ENCODE data around the gene COL20A1. TPM values are rescaled to one million over a fixed set of nuclear protein-coding genes. Genes with fewer than 3 reads are reported as not detected.

COL20A1 gene
- total RNA-seq, 6 experiments from 2014 or later = 0.02 TPM; not detected in 5

GRCh38 chr20:63284083-63284440 is 8.9 kb upstream of the COL20A1 start:
- H3K27ac Mint-ChIP-seq = no peak overlapping the region
- no peaks in the 10 kb centered on the region for H3K4me1 Mint-ChIP-seq (ENCODE audit: low read depth)
- no peaks in the 10 kb centered on the region for H3K9me3 Mint-ChIP-seq
- no peaks in the 10 kb centered on the region; the same call in 1 of the 2 replicates for H3K36me3 Mint-ChIP-seq (ENCODE audit: low read depth)
- no peak for DNase-seq
- H3K27me3 Mint-ChIP-seq (ENCODE audit: insufficient read depth) = peaks cover 2% of the 10 kb centered on the region
- TF ChIP-seq CTCF (IDR thresholded peaks at IDR 0.05) = no peak
- H3K4me3 Mint-ChIP-seq = no peak overlapping the region

DNA sequence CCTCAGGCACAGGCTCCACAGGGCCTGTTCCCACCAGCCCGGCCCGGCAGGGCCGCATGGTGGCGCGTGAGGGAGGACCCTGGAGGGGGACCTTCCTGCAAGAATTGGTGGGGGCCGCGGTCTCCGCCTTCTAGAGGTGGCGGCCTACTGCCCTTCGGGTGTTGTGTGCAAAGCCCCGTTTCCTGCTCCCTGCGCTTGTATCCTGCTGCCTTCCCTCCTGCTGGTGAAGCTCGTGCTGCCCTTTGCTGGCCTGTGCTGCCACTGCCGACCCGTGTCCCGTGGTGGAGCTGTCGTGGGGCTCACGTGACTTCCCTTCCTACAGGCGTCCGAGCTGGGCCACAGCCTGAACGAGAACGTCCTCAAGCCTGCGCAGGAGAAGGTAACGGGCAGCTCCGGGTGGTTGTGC is 8.4 kb upstream of the COL20A1 start:
- Mint-ChIP-seq H3K27me3 (ENCODE audit: insufficient read depth) (peaks cover 2% of the 10 kb centered on the region), H3K4me3 (no peak overlapping the region; the same call in 1 of the 2 replicates), H3K4me1 (ENCODE audit: low read depth) (no peaks in the 10 kb centered on the region), H3K36me3 (ENCODE audit: low read depth) (no peaks in the 10 kb centered on the region; the same call in 1 of the 2 replicates), H3K9me3 (no peaks in the 10 kb centered on the region), H3K27ac (no peak overlapping the region)
- TF ChIP-seq CTCF (IDR thresholded peaks at IDR 0.05) = no peak
- no peak for DNase-seq

- no peak for DNase-seq
- peaks cover 2% of the 10 kb centered on the region for H3K27me3 Mint-ChIP-seq (ENCODE audit: insufficient read depth)
These were observed 7.9 kb upstream of the COL20A1 start for GRCh38 chr20:63284981-63285524.

DNA sequence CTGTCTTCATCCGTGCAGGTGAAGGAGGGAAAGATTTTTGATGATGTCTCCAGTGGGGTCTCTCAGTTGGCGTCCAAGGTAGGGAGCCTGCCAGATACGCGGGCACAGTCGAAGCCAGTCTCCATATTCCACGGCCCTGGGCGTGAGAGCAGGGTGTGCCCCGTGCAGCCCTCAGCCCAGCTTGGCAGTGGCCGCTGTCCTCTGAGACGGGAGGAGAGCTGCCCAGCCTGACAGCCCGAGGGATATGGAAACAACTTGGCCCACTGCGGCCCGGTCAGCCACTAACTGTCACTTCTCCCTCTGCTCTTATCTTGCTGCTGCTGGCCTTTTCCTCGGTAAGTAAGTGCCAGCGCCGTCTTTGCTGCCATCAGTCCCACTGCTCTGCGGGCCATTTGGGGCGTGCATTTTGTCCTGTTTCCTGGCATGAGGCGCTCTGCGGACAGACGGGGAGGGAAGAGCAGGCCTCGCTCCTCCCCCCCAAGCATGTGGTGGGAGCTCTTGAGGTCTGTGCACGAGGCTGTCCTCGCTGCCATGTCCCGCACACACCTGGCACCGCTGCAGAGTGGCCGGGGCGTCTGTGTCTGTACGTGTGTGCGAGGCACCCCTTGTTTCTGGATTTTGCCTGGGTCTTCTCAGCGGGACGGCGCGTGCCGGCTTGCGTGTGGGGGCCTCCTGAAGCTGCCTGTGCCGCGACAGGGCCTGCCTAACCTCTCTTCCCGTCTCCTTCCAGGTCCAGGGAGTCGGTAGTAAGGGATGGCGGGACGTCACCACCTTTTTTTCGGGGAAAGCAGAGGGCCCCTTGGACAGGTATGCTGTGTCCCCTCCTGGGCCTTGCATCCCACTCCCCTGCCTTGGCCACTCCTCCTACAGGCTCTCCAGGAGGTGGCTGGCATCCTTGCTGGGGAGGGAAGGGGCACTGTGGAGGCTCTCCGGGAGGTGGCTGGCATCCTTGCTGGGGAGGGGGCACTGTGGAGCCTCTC is 7.1 kb upstream of the COL20A1 start:
- Mint-ChIP-seq H3K9me3 (no peaks in the 10 kb centered on the region), H3K36me3 (ENCODE audit: low read depth) (no peaks in the 10 kb centered on the region; the same call in 1 of the 2 replicates), H3K4me1 (ENCODE audit: low read depth) (no peaks in the 10 kb centered on the region), H3K27ac (no peak overlapping the region), H3K27me3 (ENCODE audit: insufficient read depth) (peaks cover 2% of the 10 kb centered on the region), H3K4me3 (no peak overlapping the region; the same call in 1 of the 2 replicates)
- DNase-seq = no peak
- no peak for TF ChIP-seq CTCF (IDR thresholded peaks at IDR 0.05)

More at GRCh38 chr20:63284981-63285524, 7.9 kb upstream of the COL20A1 start:
- H3K27ac Mint-ChIP-seq = no peak overlapping the region
- TF ChIP-seq CTCF (IDR thresholded peaks at IDR 0.05) = no peak
- no peak overlapping the region for H3K4me3 Mint-ChIP-seq
- no peaks in the 10 kb centered on the region for H3K4me1 Mint-ChIP-seq (ENCODE audit: low read depth)
- H3K36me3 Mint-ChIP-seq (ENCODE audit: low read depth) = no peaks in the 10 kb centered on the region; the same call in 1 of the 2 replicates
- H3K9me3 Mint-ChIP-seq = no peaks in the 10 kb centered on the region

DNA sequence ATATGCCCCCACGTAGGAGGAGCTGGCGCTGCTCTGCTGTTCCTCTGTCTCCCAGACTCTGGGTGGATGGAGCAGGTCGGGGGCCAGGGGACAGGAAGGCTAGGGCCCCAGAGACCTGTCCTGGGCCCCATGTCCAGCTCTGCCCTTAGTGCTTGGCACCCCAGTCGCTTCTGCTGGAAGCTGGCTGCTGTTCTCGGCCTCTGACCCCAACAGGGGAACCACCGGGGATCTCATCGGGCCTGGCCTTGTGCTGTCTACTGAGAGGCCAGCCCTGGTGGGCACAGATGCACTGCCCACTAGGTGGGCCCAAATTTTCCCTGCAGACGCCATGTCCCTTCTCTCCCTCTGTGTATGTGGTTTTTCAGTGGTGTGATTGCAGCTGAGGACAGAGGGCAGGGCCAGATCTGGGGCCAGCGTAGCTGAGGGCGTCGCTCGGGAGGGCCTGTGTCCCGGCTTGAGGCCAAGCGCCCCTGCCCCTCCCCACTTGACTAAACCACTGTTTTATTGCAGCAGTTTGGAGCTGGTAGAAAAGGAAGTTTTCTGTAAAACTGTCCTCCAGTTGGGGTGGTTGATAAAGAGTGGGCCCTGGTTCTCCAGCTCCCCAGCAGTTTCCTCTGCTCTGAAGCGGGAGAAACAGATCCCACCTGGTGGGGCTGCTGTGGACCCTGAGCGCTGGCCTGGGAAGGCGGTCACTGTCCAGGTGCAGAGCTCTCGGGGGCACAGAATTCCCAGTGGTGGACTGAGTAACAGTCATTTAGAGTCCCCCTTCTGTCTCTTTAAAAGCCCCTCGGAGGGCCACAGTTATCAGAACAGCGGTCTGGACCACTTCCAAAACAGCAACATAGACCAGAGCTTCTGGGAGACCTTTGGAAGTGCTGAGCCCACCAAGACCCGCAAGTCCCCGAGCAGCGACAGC is 5.9 kb upstream of the COL20A1 start:
- no peaks in the 10 kb centered on the region for H3K9me3 Mint-ChIP-seq
- no peak overlapping the region for H3K4me3 Mint-ChIP-seq
- no peak for DNase-seq
- peaks cover 2% of the 10 kb centered on the region for H3K27me3 Mint-ChIP-seq (ENCODE audit: insufficient read depth)
- H3K4me1 Mint-ChIP-seq (ENCODE audit: low read depth) = no peaks in the 10 kb centered on the region
- H3K36me3 Mint-ChIP-seq (ENCODE audit: low read depth) = no peaks in the 10 kb centered on the region; the same call in 1 of the 2 replicates
- no peak overlapping the region for H3K27ac Mint-ChIP-seq
- TF ChIP-seq CTCF (IDR thresholded peaks at IDR 0.05) = no peak
